Small intestine (tissue), 7 donors: ENCODE results near the gene CA6. TPM values are rescaled to one million over a fixed set of nuclear protein-coding genes. Genes with fewer than 3 reads are reported as not detected.
A peak's percentile ranks its signal among the peaks of the same experiment; 100 is the strongest.

Experiments used
- DNase-seq, 2 donors: peaks; one replicate each; pipeline versions ENCODE4 v3.0.0 to v3.0.0-alpha.2; 2013
- FAIRE-seq: peaks from 2 replicates; lab custom pipeline; 2012; peaks lifted over from hg19 to GRCh38; lab: Jason Lieb, UNC
- H3K27ac ChIP-seq, 3 donors: one replicate each; pipeline ENCODE4 v1.5.1; 2013; ENCODE audit warnings: low read length in 2 of 3, mild to moderate bottlenecking in 2 of 3, control low read depth in 1 of 3, inconsistent platforms in 1 of 3, low read depth in 1 of 3, moderate library complexity in 1 of 3
- H3K27me3 ChIP-seq, 3 donors: one replicate each; pipeline ENCODE4 v1.6.1; 2013; ENCODE audit warnings: low read length in 3 of 3, inconsistent platforms in 1 of 3; ENCODE audit not compliant: control insufficient read depth in 3 of 3, insufficient read depth in 3 of 3
- H3K36me3 ChIP-seq, 3 donors: one replicate each; pipeline ENCODE4 v1.6.1; 2013; ENCODE audit warnings: low read length in 3 of 3, inconsistent platforms in 1 of 3, low read depth in 1 of 3, mild to moderate bottlenecking in 1 of 3, moderate library complexity in 1 of 3; ENCODE audit not compliant: control insufficient read depth in 3 of 3, insufficient read depth in 2 of 3
- H3K4me1 ChIP-seq, 3 donors: one replicate each; pipeline ENCODE4 v1.6.1; 2013; ENCODE audit warnings: low read length in 2 of 3, inconsistent platforms in 1 of 3, low read depth in 1 of 3, mild to moderate bottlenecking in 1 of 3, moderate library complexity in 1 of 3; ENCODE audit not compliant: control insufficient read depth in 3 of 3, insufficient read depth in 2 of 3
- H3K4me3 ChIP-seq, 3 donors: one replicate each; pipeline ENCODE4 v1.5.1; 2013; ENCODE audit warnings: low read length in 3 of 3, control low read depth in 1 of 3, inconsistent platforms in 1 of 3, low read depth in 1 of 3, mild to moderate bottlenecking in 1 of 3, moderate library complexity in 1 of 3
- H3K9me3 ChIP-seq, 2 donors: one replicate each; pipeline ENCODE4 v1.6.1; 2013; ENCODE audit warnings: low read depth in 1 of 2, low read length in 1 of 2; ENCODE audit not compliant: control insufficient read depth in 2 of 2, insufficient read depth in 1 of 2
- WGBS, 3 donors: extraction: QIAGEN DNeasy Blood & Tissue Kit; methylation state at CpG; one replicate each; pipeline ENCODE4 v1.1.7; 2013; 5-methylcytosine and 5-hydroxymethylcytosine counted together
- polyA plus RNA-seq, 4 donors: library from polyadenylated mRNA; stranded (reverse) in 3 of 4; unstranded in 1 of 4; fragments of 200-250 nt in 3 of 4; fragments of 120-200 nt in 1 of 4; gene quantifications; one replicate each; pipeline versions ENCODE4 v1.2.1 to v1.2.3, GENCODE V29; 2013
- donor health status: healthy with polysubstance abuse.
- donor health status: control.
- donor health status: control.
- donor health status: Bipolar disorder and iron deficiency.
- donor health status: healthy.

Gene CA6
- polyA plus RNA-seq, 4 donors, result not detected

GRCh38 chr1:8985915-8986813, 40.5 kb downstream of the CA6 start:
- DNase-seq (peak in 1 of 2 donors; percentile 50), FAIRE-seq (no peak)
- no peak overlapping the region for H3K27ac ChIP-seq

GRCh38 chr1:8986814-8987190, 41.1 kb downstream of the CA6 start:
- DNase-seq (no peak), FAIRE-seq (no peak)
- H3K27me3 ChIP-seq, result no peaks in the 10 kb centered on the region
- no peak overlapping the region for H3K4me3 ChIP-seq
- peaks cover 0 to 2% (median 0%) of the 10 kb centered on the region in 3 donors for H3K36me3 ChIP-seq
- no peaks in the 10 kb centered on the region for H3K9me3 ChIP-seq
- H3K27ac ChIP-seq, result no peak overlapping the region
- WGBS, 3 donors, result 70 to 79% (median 77%) methylated on average over 9 to 10 of the region's 10 CpGs
- H3K4me1 ChIP-seq, result no peaks in the 10 kb centered on the region

More at GRCh38 chr1:8985915-8986813, 40.5 kb downstream of the CA6 start:
- Histone ChIP-seq H3K9me3 (no peaks in the 10 kb centered on the region), H3K4me1 (no peaks in the 10 kb centered on the region), H3K27me3 (no peaks in the 10 kb centered on the region), H3K4me3 (no peak overlapping the region), H3K36me3 (peaks cover 0 to 2% (median 0%) of the 10 kb centered on the region in 3 donors)
- WGBS, 3 donors, result 61 to 77% (median 61%) methylated on average over 14 of the region's 14 CpGs

- no peak overlapping the region for H3K27ac ChIP-seq
- no peak overlapping the region for H3K4me3 ChIP-seq
- H3K27me3 ChIP-seq, result no peaks in the 10 kb centered on the region
- WGBS, 3 donors, result 26 to 32% (median 30%) methylated on average over 9 of the region's 9 CpGs
- H3K9me3 ChIP-seq, result peaks cover 0 to 5% of the 10 kb centered on the region in 2 donors
- DNase-seq (peak; percentile 45 to 50), FAIRE-seq (no peak)
- peaks cover 0 to under 1% (median 0%) of the 10 kb centered on the region in 3 donors for H3K4me1 ChIP-seq
- H3K36me3 ChIP-seq, result peaks cover 0 to 4% (median 0%) of the 10 kb centered on the region in 3 donors
These were observed 42.4 kb downstream of the CA6 start for GRCh38 chr1:8987881-8988617.

- H3K4me1 ChIP-seq, result peaks cover 0 to 6% (median 0%) of the 10 kb centered on the region in 3 donors
- peaks cover 0 to 4% (median 0%) of the 10 kb centered on the region in 3 donors for H3K36me3 ChIP-seq
- peaks cover 0 to 8% of the 10 kb centered on the region in 2 donors for H3K9me3 ChIP-seq
- no peaks in the 10 kb centered on the region for H3K27me3 ChIP-seq
- H3K4me3 ChIP-seq, result no peak overlapping the region
- WGBS, 3 donors, result 82 to 85% (median 85%) methylated on average over 13 of the region's 13 CpGs
- DNase-seq (no peak), FAIRE-seq (no peak)
- no peak overlapping the region for H3K27ac ChIP-seq
These were observed 42.9 kb downstream of the CA6 start for GRCh38 chr1:8988618-8988967.

- H3K36me3 ChIP-seq, result peaks cover 0 to 4% (median 0%) of the 10 kb centered on the region in 3 donors
- H3K4me3 ChIP-seq, result no peak overlapping the region
- H3K27me3 ChIP-seq, result no peaks in the 10 kb centered on the region
- H3K4me1 ChIP-seq, result peaks cover 0 to 10% (median 0%) of the 10 kb centered on the region in 3 donors
- FAIRE-seq (no peak), DNase-seq (no peak)
- H3K27ac ChIP-seq, result no peak overlapping the region
- 91 to 93% (median 92%) methylated on average over 11 of the region's 11 CpGs for WGBS, 3 donors
- H3K9me3 ChIP-seq, result peaks cover 0 to 8% of the 10 kb centered on the region in 2 donors
These were observed 43.4 kb downstream of the CA6 start for GRCh38 chr1:8989061-8989460.

- Histone ChIP-seq H3K27me3 (no peaks in the 10 kb centered on the region), H3K27ac (no peak overlapping the region), H3K9me3 (peaks cover 0 to 8% of the 10 kb centered on the region in 2 donors), H3K4me3 (no peak overlapping the region), H3K36me3 (peaks cover 0 to 4% (median 0%) of the 10 kb centered on the region in 3 donors), H3K4me1 (peaks cover 0 to 15% (median 0%) of the 10 kb centered on the region in 3 donors)
- FAIRE-seq, result no peak
- WGBS, 3 donors, result 75 to 81% (median 80%) methylated on average over 4 of the region's 4 CpGs
- no peak for DNase-seq
These were observed 44.2 kb downstream of the CA6 start for GRCh38 chr1:8989821-8990220.

GRCh38 chr1:8992936-8993687, 47.4 kb downstream of the CA6 start:
- FAIRE-seq (no peak), DNase-seq (no peak)
- 91 to 94% (median 93%) methylated on average over 8 of the region's 8 CpGs for WGBS, 3 donors
- Histone ChIP-seq H3K9me3 (peaks cover 0 to 8% of the 10 kb centered on the region in 2 donors), H3K27me3 (no peaks in the 10 kb centered on the region), H3K4me3 (no peak overlapping the region), H3K36me3 (peaks cover 0 to 6% (median 0%) of the 10 kb centered on the region in 3 donors), H3K27ac (peak overlapping the region in 2 of 3 donors; percentile 49 to 82), H3K4me1 (peaks cover 0 to 17% (median 0%) of the 10 kb centered on the region in 3 donors)
